ENCODE data around the gene RNPS1.
"Not testable (repeated sequence)": the region's sequence is repeated elsewhere in the genome, so short reads cannot be mapped to it uniquely, and the experiment has no call there.

The RNPS1 gene

DNA sequence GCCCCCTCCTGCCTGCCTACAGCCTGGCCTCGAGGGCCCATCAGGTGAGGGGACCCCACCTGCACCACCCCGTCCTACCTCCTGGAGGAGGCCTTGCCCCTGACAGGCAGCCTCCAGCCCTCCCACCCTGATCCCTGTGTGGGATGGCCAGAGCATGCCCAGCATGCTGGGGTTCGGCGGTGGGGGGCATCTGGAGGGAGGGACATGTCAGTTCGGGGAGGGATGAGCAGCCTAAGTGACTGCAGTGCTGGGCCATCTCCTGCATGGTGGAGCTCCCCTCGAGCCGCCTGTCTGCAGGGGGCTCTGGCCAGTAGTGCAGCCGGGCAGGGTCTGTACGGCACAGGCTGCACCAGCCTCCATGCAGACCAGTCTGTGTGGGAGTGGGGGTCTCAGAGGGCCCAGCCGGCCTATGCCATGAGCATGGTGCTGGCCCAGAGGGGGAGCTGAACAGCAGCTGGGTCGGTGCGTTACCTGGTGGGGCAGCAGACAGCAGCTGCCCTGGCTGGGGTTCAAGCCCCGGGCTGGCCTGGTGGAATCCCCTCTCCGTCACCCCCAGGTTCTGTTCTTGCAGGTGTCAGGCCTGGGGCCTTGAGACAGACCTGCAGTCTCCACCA, 4.0 kb upstream of the RNPS1 start:
- peaks cover 3% of the 10 kb centered on the region for H3K79me2 ChIP-seq
- H3K27me3 ChIP-seq (ENCODE audit: control insufficient read depth, insufficient read depth, low read length) = no peaks in the 10 kb centered on the region
- H3K9ac ChIP-seq = no peak overlapping the region
- H3K4me1 ChIP-seq = peaks cover 4% of the 10 kb centered on the region
- TF ChIP-seq, protein P1, sequence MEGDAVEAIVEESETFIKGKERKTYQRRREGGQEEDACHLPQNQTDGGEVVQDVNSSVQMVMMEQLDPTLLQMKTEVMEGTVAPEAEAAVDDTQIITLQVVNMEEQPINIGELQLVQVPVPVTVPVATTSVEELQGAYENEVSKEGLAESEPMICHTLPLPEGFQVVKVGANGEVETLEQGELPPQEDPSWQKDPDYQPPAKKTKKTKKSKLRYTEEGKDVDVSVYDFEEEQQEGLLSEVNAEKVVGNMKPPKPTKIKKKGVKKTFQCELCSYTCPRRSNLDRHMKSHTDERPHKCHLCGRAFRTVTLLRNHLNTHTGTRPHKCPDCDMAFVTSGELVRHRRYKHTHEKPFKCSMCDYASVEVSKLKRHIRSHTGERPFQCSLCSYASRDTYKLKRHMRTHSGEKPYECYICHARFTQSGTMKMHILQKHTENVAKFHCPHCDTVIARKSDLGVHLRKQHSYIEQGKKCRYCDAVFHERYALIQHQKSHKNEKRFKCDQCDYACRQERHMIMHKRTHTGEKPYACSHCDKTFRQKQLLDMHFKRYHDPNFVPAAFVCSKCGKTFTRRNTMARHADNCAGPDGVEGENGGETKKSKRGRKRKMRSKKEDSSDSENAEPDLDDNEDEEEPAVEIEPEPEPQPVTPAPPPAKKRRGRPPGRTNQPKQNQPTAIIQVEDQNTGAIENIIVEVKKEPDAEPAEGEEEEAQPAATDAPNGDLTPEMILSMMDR (IDR thresholded peaks at IDR 0.05) = no peak
- no peaks in the 10 kb centered on the region for H3K36me3 ChIP-seq (ENCODE audit: control insufficient read depth, insufficient read depth, low read length)
- H3K27ac ChIP-seq = no peak overlapping the region
- no peak overlapping the region for H3K4me3 ChIP-seq (ENCODE audit: low read depth, low read length)
- no peak overlapping the region for H2AFZ ChIP-seq
- H3K4me2 ChIP-seq (ENCODE audit: low read length) = no peak overlapping the region
- H3K9me3 ChIP-seq (ENCODE audit: control insufficient read depth, low read length) = no peaks in the 10 kb centered on the region

GRCh38 chr16:2270588-2271470, 2.9 kb upstream of the RNPS1 start:
- H3K36me3 ChIP-seq (ENCODE audit: control insufficient read depth, insufficient read depth, low read length) = no peaks in the 10 kb centered on the region
- no peaks in the 10 kb centered on the region for H3K27me3 ChIP-seq (ENCODE audit: control insufficient read depth, insufficient read depth, low read length)
- H3K27ac ChIP-seq = no peak overlapping the region
- H3K4me3 ChIP-seq (ENCODE audit: low read depth, low read length) = no peak overlapping the region
- H3K9ac ChIP-seq = no peak overlapping the region
- H3K79me2 ChIP-seq = peaks cover 8% of the 10 kb centered on the region
- TF ChIP-seq, protein P1 (IDR thresholded peaks at IDR 0.05) = no peak
- H3K4me1 ChIP-seq = peaks cover 4% of the 10 kb centered on the region
- H2AFZ ChIP-seq = no peak overlapping the region
- H3K9me3 ChIP-seq (ENCODE audit: control insufficient read depth, low read length) = no peaks in the 10 kb centered on the region
- H3K4me2 ChIP-seq (ENCODE audit: low read length) = no peak overlapping the region

DNA sequence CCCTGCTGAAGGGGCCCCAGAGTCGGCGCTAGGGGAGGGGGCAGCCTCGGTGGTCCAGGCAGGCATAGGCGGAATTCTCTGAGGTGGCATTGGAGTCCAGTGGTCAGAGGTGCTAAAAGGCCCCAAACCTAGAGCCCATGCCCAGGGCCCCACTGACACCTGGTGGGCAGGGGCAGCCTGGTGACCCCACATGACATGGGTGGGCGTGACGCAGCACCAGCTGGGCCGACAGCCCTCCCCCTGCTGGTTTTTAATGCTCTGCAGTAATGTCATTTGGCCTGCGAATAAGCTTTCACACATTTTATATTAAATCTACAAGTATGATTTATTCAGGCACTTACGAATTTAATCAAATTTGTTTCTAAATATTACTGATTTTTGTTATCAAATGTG, 2.1 kb upstream of the RNPS1 start:
- Histone ChIP-seq H3K9ac (no peak overlapping the region), H3K4me3 (ENCODE audit: low read depth, low read length) (no peak overlapping the region), H3K4me2 (ENCODE audit: low read length) (no peak overlapping the region), H2AFZ (no peak overlapping the region), H3K27me3 (ENCODE audit: control insufficient read depth, insufficient read depth, low read length) (no peaks in the 10 kb centered on the region), H3K36me3 (ENCODE audit: control insufficient read depth, insufficient read depth, low read length) (no peaks in the 10 kb centered on the region), H3K4me1 (peaks cover 4% of the 10 kb centered on the region), H3K27ac (no peak overlapping the region), H3K79me2 (peaks cover 15% of the 10 kb centered on the region), H3K9me3 (ENCODE audit: control insufficient read depth, low read length) (no peaks in the 10 kb centered on the region)
- TF ChIP-seq, protein P1 (IDR thresholded peaks at IDR 0.05) = no peak

GRCh38 chr16:2267505-2267912, 417 bp downstream of the RNPS1 start:
- Histone ChIP-seq H3K79me2 (peaks cover 17% of the 10 kb centered on the region), H3K9ac (peak overlapping the region; percentile 47), H3K27ac (peak overlapping the region; percentile 92), H2AFZ (peak overlapping the region; percentile 95), H3K4me3 (ENCODE audit: low read depth, low read length) (peak overlapping the region; percentile 99), H3K4me2 (ENCODE audit: low read length) (peak overlapping the region; percentile 92)
- not testable (repeated sequence) for H3K9me3 ChIP-seq (ENCODE audit: control insufficient read depth, low read length); H3K4me1 ChIP-seq; H3K27me3 ChIP-seq (ENCODE audit: control insufficient read depth, insufficient read depth, low read length); H3K36me3 ChIP-seq (ENCODE audit: control insufficient read depth, insufficient read depth, low read length)

GRCh38 chr16:2266887-2267286, 1.0 kb downstream of the RNPS1 start:
- not testable (repeated sequence) for H3K4me1 ChIP-seq; H3K27ac ChIP-seq; H2AFZ ChIP-seq; H3K27me3 ChIP-seq (ENCODE audit: control insufficient read depth, insufficient read depth, low read length); H3K36me3 ChIP-seq (ENCODE audit: control insufficient read depth, insufficient read depth, low read length); H3K9ac ChIP-seq; H3K9me3 ChIP-seq (ENCODE audit: control insufficient read depth, low read length)
- H3K4me2 ChIP-seq (ENCODE audit: low read length) = peak overlapping the region; percentile 92
- H3K4me3 ChIP-seq (ENCODE audit: low read depth, low read length) = peak overlapping the region; percentile 99
- H3K79me2 ChIP-seq = peaks cover 17% of the 10 kb centered on the region

- not testable (repeated sequence) for H3K4me3 ChIP-seq (ENCODE audit: low read depth, low read length); H3K36me3 ChIP-seq (ENCODE audit: control insufficient read depth, insufficient read depth, low read length); H3K4me2 ChIP-seq (ENCODE audit: low read length); H3K27ac ChIP-seq; H3K4me1 ChIP-seq; H2AFZ ChIP-seq; H3K27me3 ChIP-seq (ENCODE audit: control insufficient read depth, insufficient read depth, low read length); H3K9ac ChIP-seq; H3K9me3 ChIP-seq (ENCODE audit: control insufficient read depth, low read length)
- H3K79me2 ChIP-seq = peaks cover 15% of the 10 kb centered on the region
These were observed 4.9 kb downstream of the RNPS1 start for GRCh38 chr16:2263026-2263425.
